Esophagus (tissue), 2 donors: ENCODE results near the gene GPR4. TPM values are rescaled to one million over a fixed set of nuclear protein-coding genes. Genes with fewer than 3 reads are reported as not detected.

Experiments
- polyA plus RNA-seq, 2 donors: library from polyadenylated mRNA; stranded (reverse); fragments of 200-250 nt; gene quantifications; one replicate each; pipeline ENCODE4 v1.2.3, GENCODE V29; 2013
- donor health status: healthy with polysubstance abuse.
- donor health status: Bipolar disorder and iron deficiency.

The GPR4 gene
- polyA plus RNA-seq, 2 donors = 0.83 to 0.85 TPM

Other genes starting within 250 kb of the GPR4 start
- 1 to 10 TPM; 6.1 to 8.8 TPM for gene ERCC2, start 231.6 kb downstream of the GPR4 start, polyA plus RNA-seq
- gene PPP1R13L, start 197.1 kb downstream of the GPR4 start, polyA plus RNA-seq = 100 to 1,000 TPM; 163 to 233 TPM
- gene POLR1G, start 195.6 kb downstream of the GPR4 start, polyA plus RNA-seq = 1 to 10 TPM; 6.3 to 6.8 TPM
- 10 to 100 TPM; 33.3 to 33.4 TPM for gene ERCC1, start 178.3 kb downstream of the GPR4 start, polyA plus RNA-seq
- 10 to 100 TPM in 1 of 2 donors, 1 to 10 TPM in 1; 1.1 to 13.8 TPM for gene FOSB, start 134.2 kb downstream of the GPR4 start, polyA plus RNA-seq
- 1 to 10 TPM; 2.4 to 5.1 TPM for gene RTN2, start 105.2 kb downstream of the GPR4 start, polyA plus RNA-seq
- 1 to 10 TPM; 2.3 to 2.5 TPM for gene PPM1N, start 103.8 kb downstream of the GPR4 start, polyA plus RNA-seq
- gene VASP, start 94.7 kb downstream of the GPR4 start, polyA plus RNA-seq = 10 to 100 TPM; 35.5 to 36.5 TPM
- 1 to 10 TPM; 4.0 to 4.6 TPM for gene OPA3, start 17.4 kb downstream of the GPR4 start, polyA plus RNA-seq
- 10 to 100 TPM; 55.3 to 56.5 TPM for gene EML2, start 37.2 kb upstream of the GPR4 start, polyA plus RNA-seq
- 1 to 10 TPM in 1 of 2 donors, under 1 TPM in 1; 0.62 to 2.1 TPM for gene GIPR, start 66.0 kb upstream of the GPR4 start, polyA plus RNA-seq
- 100 to 1,000 TPM; 291 to 376 TPM for gene SNRPD2, start 89.7 kb upstream of the GPR4 start, polyA plus RNA-seq
- 1 to 10 TPM; 3.9 to 6.8 TPM for gene QPCTL, start 90.5 kb upstream of the GPR4 start, polyA plus RNA-seq
- gene FBXO46, start 128.7 kb upstream of the GPR4 start, polyA plus RNA-seq = 10 to 100 TPM; 13.9 TPM
- not detected for gene MEIOSIN, start 131.2 kb upstream of the GPR4 start, polyA plus RNA-seq
- gene SIX5, start 167.0 kb upstream of the GPR4 start, polyA plus RNA-seq = 1 to 10 TPM; 8.2 to 9.8 TPM
- gene DMPK, start 180.3 kb upstream of the GPR4 start, polyA plus RNA-seq = 100 to 1,000 TPM in 1 of 2 donors, 10 to 100 TPM in 1; 26.0 to 133 TPM
- gene DMWD, start 190.6 kb upstream of the GPR4 start, polyA plus RNA-seq = 10 to 100 TPM; 12.4 to 34.6 TPM
- gene RSPH6A, start 213.1 kb upstream of the GPR4 start, polyA plus RNA-seq = under 1 TPM in 1 of 2 donors, not detected in 1; 0.16 TPM